Measurements from ENCODE around the gene TP53BP1.

DNA sequence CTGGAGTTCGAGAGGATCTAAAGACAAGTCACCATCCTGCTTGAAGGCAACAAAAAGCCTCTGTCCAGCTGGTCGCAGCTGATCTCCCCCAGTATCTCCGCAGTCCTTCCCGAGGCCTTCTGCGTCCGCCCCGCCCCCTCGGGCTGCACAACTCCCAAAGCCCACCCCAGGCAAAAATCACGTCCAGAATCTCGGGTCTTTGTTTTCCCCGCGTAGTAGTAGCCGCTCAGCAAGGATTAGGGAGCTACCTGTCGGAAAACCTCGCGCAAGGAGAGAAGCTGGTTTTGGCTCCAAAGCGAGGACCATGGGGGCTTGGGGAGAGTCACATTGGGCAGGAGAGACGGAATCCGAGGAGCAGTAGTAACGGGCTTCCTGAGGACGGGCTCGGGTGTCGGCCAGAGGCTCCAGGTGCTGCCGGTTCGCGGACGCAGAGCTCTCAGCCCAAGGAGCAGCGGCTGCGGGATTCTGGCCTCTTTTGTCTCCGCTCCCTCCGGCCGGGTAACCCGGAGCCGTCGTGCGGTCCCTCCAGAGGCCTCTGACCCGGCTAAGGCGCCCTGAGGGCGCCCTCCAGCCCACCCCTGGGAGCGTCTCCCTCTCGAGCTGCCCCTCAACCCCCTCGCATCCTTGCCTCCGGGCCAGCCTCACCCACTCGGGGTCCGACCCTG, 122.5 kb downstream of the TP53BP1 start:
- TF ChIP-seq EZH2 (IDR thresholded peaks at IDR 0.05; ENCODE audit: borderline replicate concordance) (no peak), CTCF (IDR thresholded peaks at IDR 0.05; ENCODE audit: poor library complexity) (no peak), EZH2phosphoT487 (IDR thresholded peaks at IDR 0.05; ENCODE audit: low read depth, severe bottlenecking, unreplicated experiment) (no peak)
